Common myeloid progenitor, CD34-positive (primary cell): ENCODE data around the gene SDK1.

Experiments used
- CTCF ChIA-PET: fragments of 350-600 bp; sonication (Branson Sonifier 250); formaldehyde crosslinking; loops from one replicate; lab custom pipeline; 2021; ENCODE audit warnings: antibody characterized with exemption; lab: Charles Lee
- POLR2A ChIA-PET: fragments of 350-600 bp; sonication (Branson Sonifier 250); formaldehyde crosslinking; loops from one replicate; lab custom pipeline; 2021; ENCODE audit warnings: antibody characterized with exemption; lab: Charles Lee
- DNase-seq, 3 donors: peaks; one replicate each; pipeline versions ENCODE4 v3.0.0 to v3.0.0-alpha.2; 2013
- H3K27ac ChIP-seq, 2 experiments: 1 replicate in 1 of 2; 2 replicates in 1 of 2; pipeline ENCODE4 v1.7.0; 2013; ENCODE audit warnings: inconsistent platforms in 2 of 2, low read length in 2 of 2, mild to moderate bottlenecking in 2 of 2, low read depth in 1 of 2, moderate library complexity in 1 of 2; ENCODE audit not compliant: severe bottlenecking in 2 of 2, insufficient read depth in 1 of 2, poor library complexity in 1 of 2
- H3K27me3 ChIP-seq, 5 experiments: replicated peaks in 2 of 5; 1 replicate in 3 of 5; 2 replicates in 2 of 5; pipeline versions ENCODE4 v1.6.1 to v1.7.0; 2013; ENCODE audit warnings: low read length in 4 of 5, mild to moderate bottlenecking in 2 of 5, moderate library complexity in 2 of 5, inconsistent platforms in 1 of 5; ENCODE audit not compliant: insufficient read depth in 5 of 5, control insufficient read depth in 4 of 5
- H3K36me3 ChIP-seq, 4 experiments: 1 replicate in 2 of 4; 2 replicates in 2 of 4; pipeline versions ENCODE4 v1.6.1 to v1.7.0; 2013; ENCODE audit warnings: low read length in 3 of 4, control low read depth in 1 of 4, mild to moderate bottlenecking in 1 of 4; ENCODE audit not compliant: control insufficient read depth in 4 of 4, insufficient read depth in 4 of 4
- H3K4me1 ChIP-seq, 4 experiments: 1 replicate in 3 of 4; 2 replicates in 1 of 4; pipeline versions ENCODE4 v1.6.1 to v1.7.1; 2013; ENCODE audit warnings: low read length in 3 of 4, mild to moderate bottlenecking in 3 of 4, control low read depth in 1 of 4, inconsistent platforms in 1 of 4, moderate library complexity in 1 of 4; ENCODE audit not compliant: control insufficient read depth in 4 of 4, insufficient read depth in 4 of 4; ENCODE audit errors: control extremely low read depth in 1 of 4
- H3K4me3 ChIP-seq, 7 experiments: 1 replicate in 4 of 7; 2 replicates in 3 of 7; pipeline versions ENCODE4 v1.5.1 to v1.7.0; 2013; ENCODE audit warnings: mild to moderate bottlenecking in 7 of 7, low read length in 6 of 7, moderate library complexity in 6 of 7, inconsistent platforms in 2 of 7, low read depth in 2 of 7, control low read depth in 1 of 7; ENCODE audit not compliant: insufficient read depth in 4 of 7, control insufficient read depth in 1 of 7; ENCODE audit errors: extremely low read depth in 1 of 7
- H3K9me3 ChIP-seq, 5 experiments: 1 replicate in 4 of 5; 2 replicates in 1 of 5; pipeline versions ENCODE4 v1.6.1 to v1.7.1; 2013; ENCODE audit warnings: low read length in 4 of 5, mild to moderate bottlenecking in 2 of 5, inconsistent platforms in 1 of 5, low read depth in 1 of 5, moderate library complexity in 1 of 5; ENCODE audit not compliant: control insufficient read depth in 4 of 5, insufficient read depth in 2 of 5; ENCODE audit errors: control extremely low read depth in 1 of 5
- WGBS: methylation state at CpG from one replicate; pipeline ENCODE4 v1.1.5; 2013; ENCODE audit not compliant: insufficient coverage; 5-methylcytosine and 5-hydroxymethylcytosine counted together

The SDK1 gene

DNA sequence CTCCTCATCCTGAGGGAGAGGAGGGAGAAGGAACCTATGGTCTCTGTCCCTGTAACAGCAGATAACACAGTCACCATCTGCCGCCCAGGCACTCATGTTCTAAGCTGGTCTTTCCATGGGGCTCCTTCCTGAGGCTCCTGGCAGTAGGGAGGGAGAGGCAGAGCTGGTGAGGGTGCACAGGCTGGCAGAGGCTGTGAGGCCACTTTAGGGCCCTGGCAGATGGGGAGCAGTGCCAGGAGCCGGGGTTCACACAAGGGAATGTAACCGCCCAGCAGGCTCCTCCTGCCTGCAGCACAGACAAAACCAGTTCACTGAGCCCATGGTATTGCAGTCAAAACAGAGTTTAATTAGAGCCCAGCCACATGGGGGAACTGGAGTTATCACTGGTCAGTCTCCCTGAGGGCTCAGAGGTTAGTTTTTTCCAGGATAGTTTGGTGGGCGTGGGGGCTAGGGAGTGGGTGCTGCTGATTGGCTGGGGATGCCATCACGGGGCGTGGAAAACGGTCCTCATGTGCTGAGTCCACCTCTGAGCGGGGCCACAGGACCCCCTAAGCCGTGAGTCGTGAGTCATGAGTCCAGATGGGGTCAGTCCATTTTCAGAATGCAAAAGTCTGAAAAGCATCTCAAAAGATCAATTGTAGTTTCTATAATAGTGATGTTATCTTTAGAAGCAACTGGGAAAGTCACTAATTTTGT is 881.7 kb downstream of the SDK1 start:
- ChIA-PET CTCF (no interaction called here), POLR2A (no interaction called here)
- Histone ChIP-seq H3K27me3 (no peaks in the 10 kb centered on the region), H3K9me3 (peaks cover 0 to 16% (median 3%) of the 10 kb centered on the region in 5 experiments), H3K36me3 (no peaks in the 10 kb centered on the region), H3K27ac (no peak overlapping the region), H3K4me1 (peaks cover 0 to 14% (median 4%) of the 10 kb centered on the region in 4 experiments), H3K4me3 (no peak overlapping the region)
- 96% methylated on average over 8 of the region's 10 CpGs for WGBS
- no peak for DNase-seq

DNA sequence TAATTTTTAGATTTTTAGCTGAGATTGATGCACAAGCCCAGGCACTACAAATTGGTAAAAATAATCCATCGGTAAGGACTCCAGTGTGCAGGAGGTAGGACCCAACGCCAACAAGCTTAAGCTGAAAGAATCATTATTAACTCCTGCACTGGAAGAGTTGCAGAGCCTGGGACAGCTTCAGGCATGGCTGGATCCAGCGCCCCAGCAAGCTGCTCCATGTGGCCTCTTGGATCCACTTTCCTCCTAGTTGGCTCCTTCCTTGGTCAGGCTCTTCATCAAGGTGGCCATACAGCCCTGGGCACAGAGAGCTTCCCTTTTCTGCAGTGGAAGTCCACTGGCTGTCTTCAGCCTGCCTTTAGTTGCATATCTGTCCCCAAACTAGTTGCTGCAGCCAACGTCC is 883.6 kb downstream of the SDK1 start:
- WGBS, result 100% methylated on average over 4 of the region's 4 CpGs
- Histone ChIP-seq H3K9me3 (peaks cover 0 to 16% (median 3%) of the 10 kb centered on the region in 5 experiments), H3K27ac (no peak overlapping the region), H3K36me3 (no peaks in the 10 kb centered on the region), H3K4me3 (no peak overlapping the region), H3K27me3 (no peaks in the 10 kb centered on the region), H3K4me1 (peaks cover 0 to 14% (median 4%) of the 10 kb centered on the region in 4 experiments)
- CTCF ChIA-PET, result interaction anchor here (0.9 to 1.0 kb wide), 2 partner anchors 80 to 82 kb away, joined by 3 read pairs; no protein-coding TSS in a partner anchor
- POLR2A ChIA-PET, result no interaction called here
- DNase-seq, result no peak

DNA sequence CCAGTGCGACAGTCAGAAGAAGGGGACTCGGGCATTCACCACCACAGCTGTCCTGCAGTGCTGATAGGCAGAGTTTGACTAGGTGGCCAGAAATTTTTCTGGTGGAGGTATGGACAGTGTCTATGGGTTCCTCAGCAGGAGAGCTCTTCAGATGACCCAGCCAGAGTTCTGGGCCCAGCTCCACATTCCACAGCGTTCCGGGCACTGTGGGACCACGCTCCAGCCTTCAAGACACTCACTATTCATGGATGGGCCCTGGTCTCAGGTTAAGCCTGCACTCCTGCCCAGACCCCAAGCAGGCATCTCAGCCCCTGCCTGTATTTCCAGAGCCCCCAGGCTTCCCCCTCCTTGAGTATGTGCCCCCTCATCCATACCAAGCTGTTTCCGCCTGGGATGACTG is 884.1 kb downstream of the SDK1 start:
- H3K4me1 ChIP-seq, result peaks cover 0 to 14% (median 4%) of the 10 kb centered on the region in 4 experiments
- CTCF ChIA-PET, result interaction anchor here (0.7 to 1.0 kb wide), 2 partner anchors 8 to 81 kb away, joined by 3 to 4 read pairs; no protein-coding TSS in a partner anchor

DNA sequence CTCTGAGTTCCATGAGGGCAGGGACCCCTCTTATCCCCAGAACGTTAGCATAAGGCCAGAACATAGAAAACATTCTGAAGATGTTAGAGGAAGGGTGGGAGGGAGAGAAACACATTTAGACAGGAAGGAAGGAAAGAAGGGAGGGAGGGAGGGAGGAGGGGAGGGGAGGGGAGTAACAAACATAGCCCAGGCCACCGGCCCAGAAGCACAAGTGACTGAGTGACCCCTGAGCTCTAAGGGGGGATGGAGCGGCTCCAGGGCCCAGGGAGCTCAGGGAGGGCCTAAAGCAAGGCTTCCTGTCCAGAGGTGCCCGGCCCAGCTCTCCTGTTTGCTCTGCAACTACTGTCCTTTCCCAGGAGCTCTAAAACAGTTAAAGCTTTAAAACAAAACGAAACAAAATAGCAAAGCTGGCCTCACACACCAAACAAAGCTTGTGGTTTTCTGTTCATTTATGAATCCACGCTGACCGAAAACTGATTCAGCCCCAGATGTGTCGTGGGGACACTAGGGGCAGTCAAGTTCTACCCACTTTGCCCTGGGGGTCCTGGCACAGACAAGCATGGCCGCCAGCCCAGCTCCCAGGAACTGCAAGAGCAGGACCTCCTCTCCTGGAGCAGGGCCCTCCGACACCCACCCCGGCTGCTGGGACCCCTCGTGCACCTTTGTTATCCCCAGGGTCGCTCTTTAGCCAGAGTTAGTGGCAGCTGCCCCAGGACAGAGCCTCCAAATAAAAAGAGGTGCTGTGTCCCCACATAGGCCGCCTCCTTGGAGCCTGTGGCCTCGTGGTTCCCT is 884.9 kb downstream of the SDK1 start:
- no peaks in the 10 kb centered on the region for H3K36me3 ChIP-seq
- peaks cover 0 to 14% (median 4%) of the 10 kb centered on the region in 4 experiments for H3K4me1 ChIP-seq
- ChIA-PET CTCF (interaction anchor here (0.7 kb wide), 1 partner anchor 9 kb away, joined by 4 read pairs; no protein-coding TSS in a partner anchor), POLR2A (no interaction called here)
- peak in 2 of 3 donors; percentile 24 to 27 for DNase-seq
- H3K27me3 ChIP-seq, result no peaks in the 10 kb centered on the region
- peaks cover 0 to 12% (median 3%) of the 10 kb centered on the region in 5 experiments for H3K9me3 ChIP-seq
- H3K4me3 ChIP-seq, result no peak overlapping the region
- WGBS, result 63% methylated on average over 13 of the region's 15 CpGs
- no peak overlapping the region for H3K27ac ChIP-seq

More for the DNA sequence above, 884.1 kb downstream of the SDK1 start:
- 99% methylated on average over 6 of the region's 6 CpGs for WGBS
- no peak for DNase-seq
- POLR2A ChIA-PET, result interaction anchor here (0.6 kb wide), 1 partner anchor 1119 kb away, joined by 3 read pairs; no protein-coding TSS in a partner anchor
- no peak overlapping the region for H3K27ac ChIP-seq
- no peak overlapping the region for H3K4me3 ChIP-seq
- no peaks in the 10 kb centered on the region for H3K27me3 ChIP-seq
- H3K9me3 ChIP-seq, result peaks cover 0 to 13% (median 3%) of the 10 kb centered on the region in 5 experiments
- H3K36me3 ChIP-seq, result no peaks in the 10 kb centered on the region

DNA sequence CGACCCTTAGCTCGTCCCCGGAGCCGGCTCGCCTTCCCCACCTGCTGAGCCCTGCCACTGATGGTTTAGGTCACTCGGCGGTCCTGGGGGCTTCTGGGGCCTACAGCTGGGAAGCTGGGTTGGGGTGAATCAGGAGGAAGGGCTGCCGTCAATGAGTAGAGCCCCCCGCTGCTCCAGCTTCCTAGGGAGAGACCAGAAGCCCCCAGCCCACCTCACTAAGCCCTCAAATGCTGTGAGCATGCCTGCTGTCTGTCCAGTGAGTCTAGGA is 885.4 kb downstream of the SDK1 start:
- ChIA-PET POLR2A (no interaction called here), CTCF (no interaction called here)
- H3K4me1 ChIP-seq, result peaks cover 0 to 14% (median 4%) of the 10 kb centered on the region in 4 experiments
- no peak for DNase-seq
- H3K9me3 ChIP-seq, result peaks cover 0 to 9% (median 3%) of the 10 kb centered on the region in 5 experiments
- H3K27ac ChIP-seq, result no peak overlapping the region
- H3K27me3 ChIP-seq, result no peaks in the 10 kb centered on the region
- H3K36me3 ChIP-seq, result no peaks in the 10 kb centered on the region
- no peak overlapping the region for H3K4me3 ChIP-seq
- 99% methylated on average over 8 of the region's 9 CpGs for WGBS

DNA sequence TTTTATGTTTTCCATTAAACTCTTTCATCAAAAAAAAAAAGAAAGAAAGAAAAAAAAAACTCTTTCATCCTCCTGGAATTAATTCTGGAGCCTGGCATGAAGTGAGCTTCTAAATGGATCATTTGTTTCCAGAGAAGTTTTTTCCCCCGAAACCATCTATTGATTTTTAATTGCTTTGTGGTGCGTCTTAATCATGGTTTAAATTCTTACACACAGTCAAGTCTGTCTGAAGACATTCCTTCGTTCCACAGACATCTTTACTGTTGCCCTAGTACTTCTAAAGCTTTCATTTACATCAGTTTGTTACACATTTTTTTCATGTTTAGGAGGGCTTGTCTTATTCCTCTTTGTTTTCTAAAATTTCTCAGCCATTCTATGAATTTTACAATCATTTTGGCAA is 887.6 kb downstream of the SDK1 start:
- ChIA-PET CTCF (no interaction called here), POLR2A (no interaction called here)
- Histone ChIP-seq H3K4me1 (peaks cover 0 to 14% (median 4%) of the 10 kb centered on the region in 4 experiments), H3K4me3 (no peak overlapping the region), H3K9me3 (peaks cover 0 to 3% (median 0%) of the 10 kb centered on the region in 5 experiments), H3K27me3 (no peaks in the 10 kb centered on the region), H3K36me3 (no peaks in the 10 kb centered on the region), H3K27ac (no peak overlapping the region)
- no peak for DNase-seq
- 100% methylated on average over 2 of the region's 3 CpGs for WGBS

DNA sequence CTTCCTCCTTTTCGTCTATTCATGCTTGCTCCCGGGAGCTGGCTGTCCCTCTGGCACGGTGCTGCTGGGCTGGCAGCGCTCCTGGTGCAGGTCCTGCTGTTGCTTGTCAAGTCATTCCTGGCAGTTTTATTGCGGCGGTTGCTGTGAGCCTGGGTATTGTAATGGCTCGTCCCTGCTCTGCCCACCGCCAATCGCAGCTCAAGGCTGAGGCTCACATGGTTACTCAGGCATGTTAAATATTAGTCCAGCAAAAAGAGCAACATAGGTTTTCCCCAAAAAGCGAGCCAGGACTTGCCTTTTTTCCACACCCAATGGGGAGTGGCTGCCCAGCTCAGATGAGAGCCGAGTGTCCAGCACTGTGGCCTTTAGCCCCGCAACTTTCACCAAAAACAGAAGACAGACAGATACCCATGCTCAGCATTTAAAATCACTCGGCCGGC is 888.1 kb downstream of the SDK1 start:
- Histone ChIP-seq H3K27ac (no peak overlapping the region), H3K9me3 (peaks cover 0 to 2% (median 0%) of the 10 kb centered on the region in 5 experiments), H3K27me3 (no peaks in the 10 kb centered on the region), H3K36me3 (no peaks in the 10 kb centered on the region), H3K4me3 (no peak overlapping the region), H3K4me1 (peaks cover 0 to 14% (median 4%) of the 10 kb centered on the region in 4 experiments)
- CTCF ChIA-PET, result no interaction called here
- DNase-seq, result no peak
- POLR2A ChIA-PET, result no interaction called here
- 94% methylated on average over 11 of the region's 14 CpGs for WGBS
